GM12878 (cell line): Measurements from ENCODE around the gene NKIRAS1. TPM values are rescaled to one million over a fixed set of nuclear protein-coding genes. Genes with fewer than 3 reads are reported as not detected.

Experiments
- ATAC-seq: fragments of 200-7000 bp; cut with Tn5 transposase; 3 replicates; pipeline ENCODE4 v1.9.1; 2020; ENCODE audit warnings: mild to moderate bottlenecking, moderate library complexity
- BruUV-seq: library from RNA; stranded (reverse); fragments of 400-500 nt; replicated peaks from 2 replicates; lab custom pipeline; 2021; lab: Mats Ljungman, UMichigan
- CTCF ChIA-PET: fragments of 300-600 bp; sonication (Branson Sonifier 250); formaldehyde crosslinking; extraction: SDS; loops from one replicate; lab custom pipeline; 2021; ENCODE audit warnings: inconsistent platforms; lab: Yijun Ruan, JAX
- POLR2A ChIA-PET: fragments of 350-600 bp; formaldehyde crosslinking; extraction: SDS; loops from one replicate; lab custom pipeline; 2021; ENCODE audit warnings: inconsistent platforms; lab: Charles Lee
- RAD21 ChIA-PET: fragments of 300-600 bp; sonication (Branson Sonifier 250); formaldehyde crosslinking; loops from one replicate; lab custom pipeline; 2023; ENCODE audit warnings: antibody characterized with exemption; ENCODE audit not compliant: unreplicated experiment; lab: Charles Lee
- SMC1A ChIA-PET: fragments of 300-600 bp; sonication (Branson Sonifier 250); formaldehyde crosslinking; loops from one replicate; lab custom pipeline; 2023; ENCODE audit not compliant: unreplicated experiment, uncharacterized antibody; lab: Charles Lee
- DNase-seq: peaks from one replicate; pipeline ENCODE4 v3.0.0-alpha.2; 2011; ENCODE audit warnings: low read depth, low spot score
- FAIRE-seq: peaks from 3 replicates; lab custom pipeline; 2011; peaks lifted over from hg19 to GRCh38; lab: Jason Lieb, UNC
- H2AFZ ChIP-seq: 2 replicates; pipeline ENCODE4 v1.6.0; 2011; ENCODE audit warnings: low read depth, low read length, control low read depth; ENCODE audit not compliant: control insufficient read depth
- H3K27ac ChIP-seq: 2 replicates; pipeline ENCODE4 v1.5.1; 2011; ENCODE audit warnings: control low read depth; ENCODE audit not compliant: control insufficient read depth, insufficient read depth
- H3K27me3 ChIP-seq, 2 experiments: replicated peaks in 1 of 2; 2 replicates each; pipeline versions ENCODE4 v1.6.0 to v1.6.1; 2011; ENCODE audit warnings: low read length in 1 of 2; ENCODE audit not compliant: control insufficient read depth in 2 of 2, insufficient read depth in 2 of 2
- H3K36me3 ChIP-seq, 2 experiments: 2 replicates each; pipeline ENCODE4 v1.5.1; 2011; ENCODE audit warnings: low read length in 1 of 2; ENCODE audit not compliant: control insufficient read depth in 2 of 2, insufficient read depth in 2 of 2
- H3K4me1 ChIP-seq: 2 replicates; pipeline ENCODE4 v1.6.1; 2011; ENCODE audit warnings: mild to moderate bottlenecking, low read length, moderate library complexity, mixed read lengths; ENCODE audit not compliant: control insufficient read depth, insufficient read depth
- H3K4me2 ChIP-seq: 2 replicates; pipeline ENCODE4 v1.6.0; 2011; ENCODE audit warnings: control low read depth; ENCODE audit not compliant: control insufficient read depth, insufficient read depth
- H3K4me3 ChIP-seq: fragments of 200-600 bp; sonication (generic); 2 replicates; pipeline ENCODE4 v1.5.1; 2016
- H3K79me2 ChIP-seq: 2 replicates; pipeline ENCODE4 v1.6.0; 2011; ENCODE audit warnings: low read length; ENCODE audit not compliant: control insufficient read depth, insufficient read depth
- H3K9ac ChIP-seq: 2 replicates; pipeline ENCODE4 v1.8.0; 2011; ENCODE audit warnings: low read length, control low read depth, mixed read lengths; ENCODE audit not compliant: control insufficient read depth, insufficient read depth
- H3K9me3 ChIP-seq: replicated peaks from 3 replicates; pipeline ENCODE4 v1.5.1; 2011; ENCODE audit warnings: mild to moderate bottlenecking, low read length; ENCODE audit not compliant: control insufficient read depth, insufficient read depth
- H4K20me1 ChIP-seq: 2 replicates; pipeline ENCODE4 v1.6.0; 2011; ENCODE audit not compliant: control insufficient read depth, insufficient read depth
- CHD4 ChIP-seq: fragments of 200-600 bp; sonication (generic); IDR thresholded peaks from 2 replicates; pipeline ENCODE4 v1.6.1; 2016; ENCODE audit warnings: mild to moderate bottlenecking
- HDGF ChIP-seq: fragments of 450-650 bp; IDR thresholded peaks from 2 replicates; pipeline ENCODE4 v1.6.1; 2016; ENCODE audit warnings: antibody characterized with exemption
- KDM1A ChIP-seq: fragments of 200-600 bp; sonication (generic); IDR thresholded peaks from 2 replicates; pipeline ENCODE4 v1.6.1; 2016; ENCODE audit warnings: borderline replicate concordance
- MLLT1 ChIP-seq: fragments of 450-650 bp; IDR thresholded peaks from 2 replicates; pipeline ENCODE4 v1.6.1; 2016; ENCODE audit warnings: mild to moderate bottlenecking
- POLR2AphosphoS2 ChIP-seq: IDR thresholded peaks from 2 replicates; pipeline ENCODE4 v1.6.1; 2011; ENCODE audit warnings: low read depth, mild to moderate bottlenecking, low read length, improper control_type of control experiment, moderate library complexity
- POLR2AphosphoS5 ChIP-seq: IDR thresholded peaks from 2 replicates; pipeline ENCODE4 v1.6.1; 2011; ENCODE audit warnings: mild to moderate bottlenecking, low read length, inconsistent platforms
- RELA ChIP-seq: fragments of 450-650 bp; IDR thresholded peaks from 2 replicates; pipeline ENCODE4 v1.8.0; 2014; ENCODE audit warnings: borderline replicate concordance; ENCODE audit not compliant: partially characterized antibody
- SREBF1 ChIP-seq: IDR thresholded peaks from 2 replicates; pipeline ENCODE4 v1.6.1; 2012; ENCODE audit warnings: mild to moderate bottlenecking, low read length
- SRF ChIP-seq, 2 experiments: IDR thresholded peaks; 2 replicates each; pipeline ENCODE4 v1.6.1; 2011; ENCODE audit warnings: low read depth in 2 of 2, low read length in 2 of 2, mild to moderate bottlenecking in 1 of 2, moderate library complexity in 1 of 2
- TARDBP ChIP-seq: IDR thresholded peaks from 2 replicates; pipeline ENCODE4 v1.6.1; 2016; ENCODE audit warnings: borderline replicate concordance
- TCF7 ChIP-seq: IDR thresholded peaks from 2 replicates; pipeline ENCODE4 v1.6.1; 2014; ENCODE audit warnings: antibody characterized with exemption, borderline replicate concordance
- WRNIP1 ChIP-seq: IDR thresholded peaks from 2 replicates; pipeline ENCODE4 v1.6.1; 2011; ENCODE audit warnings: low read depth, low read length, improper control_type of control experiment, borderline replicate concordance
- YBX1 ChIP-seq: fragments of 450-650 bp; IDR thresholded peaks from 2 replicates; pipeline ENCODE4 v1.6.1; 2016; ENCODE audit warnings: antibody characterized with exemption
- ZBED1 ChIP-seq: IDR thresholded peaks from 2 replicates; pipeline ENCODE4 v1.6.1; 2016; ENCODE audit warnings: borderline replicate concordance
- ZNF217 ChIP-seq: fragments of 450-650 bp; IDR thresholded peaks from 2 replicates; pipeline ENCODE4 v1.6.1; 2017; ENCODE audit warnings: antibody characterized with exemption, mild to moderate bottlenecking
- WGBS: methylation state at CpG from one replicate; pipeline ENCODE4 v1.1.6; 2016; ENCODE audit warnings: low lambda C conversion rate; ENCODE audit not compliant: insufficient replicate concordance, insufficient coverage; ENCODE audit errors: missing lambda C conversion rate; 5-methylcytosine and 5-hydroxymethylcytosine counted together
- in situ Hi-C: fragments of 300-500 bp; cut with MboI; formaldehyde crosslinking; loops from 9 replicates; pipeline ENCODE4 v1.14.3; 2018; ENCODE audit warnings: mixed read lengths
- intact Hi-C: fragments of 100-400 bp; cut with micrococcal nuclease; formaldehyde crosslinking; loops from one replicate; pipeline ENCODE4 v1.14.2; 2022; ENCODE audit not compliant: unreplicated experiment
- polyA plus RNA-seq, 11 experiments: library from polyadenylated mRNA; depleted of rRNA in 4 of 11; unstranded in 6 of 11; stranded (reverse) in 5 of 11; fragments of >200 nt; fragmentation: Nextera tagmentation in 4 of 11; fragmentation: Illumina TruSeq in 1 of 11; extraction: Ambion mirVana in 4 of 11; extraction: Trizol in 1 of 11; gene quantifications; 1 replicate in 1 of 11; 2 replicates in 10 of 11; pipeline versions ENCODE4 v1.2.1 to v1.2.3, GENCODE V29; 2011 to 2016; ENCODE audit warnings: inconsistent platforms in 2 of 11, missing spikeins in 2 of 11, low read depth in 1 of 11
- total RNA-seq, 4 experiments: library from RNA; depleted of rRNA in 3 of 4; stranded (reverse); fragments of >200 nt in 3 of 4; fragmentation: Illumina TruSeq in 1 of 4; extraction: Trizol in 1 of 4; gene quantifications; 2 replicates each; pipeline versions ENCODE4 v1.2.1 to v1.2.3, GENCODE V29; 2013 to 2021
- TF ChIP-seq, protein P1 (sequence below): fragments of 450-650 bp; formaldehyde crosslinking; IDR thresholded peaks from 2 replicates; pipeline ENCODE4 v1.5.0; 2022; ENCODE audit warnings: mild to moderate bottlenecking, missing genetic modification characterization
- TF ChIP-seq, protein P2 (sequence below): fragments of 450-650 bp; IDR thresholded peaks from 2 replicates; pipeline ENCODE4 v1.6.1; 2017; ENCODE audit warnings: mild to moderate bottlenecking, moderate library complexity

NKIRAS1 gene
- total and polyA plus RNA-seq, 10 of the 15 experiments (the other 5 are each of a cell fraction or from before 2014, with no cell fraction given): 7.1 to 17.9 (median 10.9) TPM

DNA sequence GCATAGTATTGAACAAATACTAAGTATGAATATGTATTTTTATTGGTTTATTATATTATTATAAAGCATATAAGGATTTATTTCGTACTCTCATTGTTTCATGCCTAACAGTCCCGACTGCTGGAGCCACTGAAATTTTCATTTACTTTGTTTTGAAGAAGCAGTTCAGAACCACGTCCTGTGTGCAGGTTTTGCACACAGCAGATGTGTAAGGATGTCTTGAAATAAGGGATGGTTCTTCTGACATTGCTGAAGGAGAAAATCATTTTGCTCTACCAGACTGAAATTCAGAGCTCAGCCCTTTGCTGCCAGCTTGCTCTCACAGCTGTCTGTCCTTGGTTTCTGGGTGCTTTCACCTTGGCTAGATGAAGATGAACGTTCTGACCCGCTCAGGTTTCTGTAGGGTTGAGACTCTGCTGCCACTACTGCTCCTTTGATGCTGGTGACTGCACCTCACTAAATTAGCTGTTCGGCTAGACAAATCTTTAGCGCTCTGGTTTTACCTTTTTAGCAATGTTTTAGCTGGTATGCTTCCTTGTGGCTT, 56.9 kb downstream of the NKIRAS1 start:
- TF ChIP-seq MLLT1 (no peak), TCF7 (no peak), CHD4 (no peak), TARDBP (no peak), SREBF1 (no peak), RELA (no peak), POLR2AphosphoS5 (no peak), ZNF217 (no peak), POLR2AphosphoS2 (no peak), KDM1A (no peak), WRNIP1 (no peak), HDGF (no peak), ZBED1 (no peak), SRF (IDR thresholded peaks at IDR 0.05; ENCODE audit: low read depth in 2 of 2, low read length in 2 of 2) (no peak), YBX1 (no peak)
- TF ChIP-seq, protein P1, sequence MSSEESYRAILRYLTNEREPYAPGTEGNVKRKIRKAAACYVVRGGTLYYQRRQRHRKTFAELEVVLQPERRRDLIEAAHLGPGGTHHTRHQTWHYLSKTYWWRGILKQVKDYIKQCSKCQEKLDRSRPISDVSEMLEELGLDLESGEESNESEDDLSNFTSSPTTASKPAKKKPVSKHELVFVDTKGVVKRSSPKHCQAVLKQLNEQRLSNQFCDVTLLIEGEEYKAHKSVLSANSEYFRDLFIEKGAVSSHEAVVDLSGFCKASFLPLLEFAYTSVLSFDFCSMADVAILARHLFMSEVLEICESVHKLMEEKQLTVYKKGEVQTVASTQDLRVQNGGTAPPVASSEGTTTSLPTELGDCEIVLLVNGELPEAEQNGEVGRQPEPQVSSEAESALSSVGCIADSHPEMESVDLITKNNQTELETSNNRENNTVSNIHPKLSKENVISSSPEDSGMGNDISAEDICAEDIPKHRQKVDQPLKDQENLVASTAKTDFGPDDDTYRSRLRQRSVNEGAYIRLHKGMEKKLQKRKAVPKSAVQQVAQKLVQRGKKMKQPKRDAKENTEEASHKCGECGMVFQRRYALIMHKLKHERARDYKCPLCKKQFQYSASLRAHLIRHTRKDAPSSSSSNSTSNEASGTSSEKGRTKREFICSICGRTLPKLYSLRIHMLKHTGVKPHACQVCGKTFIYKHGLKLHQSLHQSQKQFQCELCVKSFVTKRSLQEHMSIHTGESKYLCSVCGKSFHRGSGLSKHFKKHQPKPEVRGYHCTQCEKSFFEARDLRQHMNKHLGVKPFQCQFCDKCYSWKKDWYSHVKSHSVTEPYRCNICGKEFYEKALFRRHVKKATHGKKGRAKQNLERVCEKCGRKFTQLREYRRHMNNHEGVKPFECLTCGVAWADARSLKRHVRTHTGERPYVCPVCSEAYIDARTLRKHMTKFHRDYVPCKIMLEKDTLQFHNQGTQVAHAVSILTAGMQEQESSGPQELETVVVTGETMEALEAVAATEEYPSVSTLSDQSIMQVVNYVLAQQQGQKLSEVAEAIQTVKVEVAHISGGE (CRISPR knock-in tag): no peak
- TF ChIP-seq, protein P2, sequence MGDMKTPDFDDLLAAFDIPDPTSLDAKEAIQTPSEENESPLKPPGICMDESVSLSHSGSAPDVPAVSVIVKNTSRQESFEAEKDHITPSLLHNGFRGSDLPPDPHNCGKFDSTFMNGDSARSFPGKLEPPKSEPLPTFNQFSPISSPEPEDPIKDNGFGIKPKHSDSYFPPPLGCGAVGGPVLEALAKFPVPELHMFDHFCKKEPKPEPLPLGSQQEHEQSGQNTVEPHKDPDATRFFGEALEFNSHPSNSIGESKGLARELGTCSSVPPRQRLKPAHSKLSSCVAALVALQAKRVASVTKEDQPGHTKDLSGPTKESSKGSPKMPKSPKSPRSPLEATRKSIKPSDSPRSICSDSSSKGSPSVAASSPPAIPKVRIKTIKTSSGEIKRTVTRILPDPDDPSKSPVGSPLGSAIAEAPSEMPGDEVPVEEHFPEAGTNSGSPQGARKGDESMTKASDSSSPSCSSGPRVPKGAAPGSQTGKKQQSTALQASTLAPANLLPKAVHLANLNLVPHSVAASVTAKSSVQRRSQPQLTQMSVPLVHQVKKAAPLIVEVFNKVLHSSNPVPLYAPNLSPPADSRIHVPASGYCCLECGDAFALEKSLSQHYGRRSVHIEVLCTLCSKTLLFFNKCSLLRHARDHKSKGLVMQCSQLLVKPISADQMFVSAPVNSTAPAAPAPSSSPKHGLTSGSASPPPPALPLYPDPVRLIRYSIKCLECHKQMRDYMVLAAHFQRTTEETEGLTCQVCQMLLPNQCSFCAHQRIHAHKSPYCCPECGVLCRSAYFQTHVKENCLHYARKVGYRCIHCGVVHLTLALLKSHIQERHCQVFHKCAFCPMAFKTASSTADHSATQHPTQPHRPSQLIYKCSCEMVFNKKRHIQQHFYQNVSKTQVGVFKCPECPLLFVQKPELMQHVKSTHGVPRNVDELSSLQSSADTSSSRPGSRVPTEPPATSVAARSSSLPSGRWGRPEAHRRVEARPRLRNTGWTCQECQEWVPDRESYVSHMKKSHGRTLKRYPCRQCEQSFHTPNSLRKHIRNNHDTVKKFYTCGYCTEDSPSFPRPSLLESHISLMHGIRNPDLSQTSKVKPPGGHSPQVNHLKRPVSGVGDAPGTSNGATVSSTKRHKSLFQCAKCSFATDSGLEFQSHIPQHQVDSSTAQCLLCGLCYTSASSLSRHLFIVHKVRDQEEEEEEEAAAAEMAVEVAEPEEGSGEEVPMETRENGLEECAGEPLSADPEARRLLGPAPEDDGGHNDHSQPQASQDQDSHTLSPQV: no peak
- ChIA-PET RAD21 (interaction anchor here (0.9 to 7.2 kb wide), 3 partner anchors 9 to 32 kb away, joined by 3 to 62 read pairs (median 3); no protein-coding TSS in a partner anchor), SMC1A (interaction anchor here (0.6 to 13.0 kb wide), 7 partner anchors 9 to 619 kb away, joined by 3 to 171 read pairs (median 3); no protein-coding TSS in a partner anchor), POLR2A (interaction anchor here (0.9 to 4.5 kb wide), 3 partner anchors 20 to 30 kb away, joined by 3 to 14 read pairs (median 4); no protein-coding TSS in a partner anchor), CTCF (interaction anchor here (10.9 kb wide), 1 partner anchor 24 kb away, joined by 94 read pairs; no protein-coding TSS in a partner anchor)
- Histone ChIP-seq H3K79me2 (peaks cover 78% of the 10 kb centered on the region), H3K9me3 (no peaks in the 10 kb centered on the region), H3K4me1 (peaks cover 33% of the 10 kb centered on the region), H3K4me3 (no peak overlapping the region), H3K27ac (no peak overlapping the region), H3K9ac (no peak overlapping the region), H2AFZ (no peak overlapping the region), H3K27me3 (no peaks in the 10 kb centered on the region), H4K20me1 (peaks cover 3% of the 10 kb centered on the region; the same call in 1 of the 2 replicates), H3K36me3 (peaks cover 4 to 7% of the 10 kb centered on the region in 2 experiments; a peak in 3 of 4 replicates), H3K4me2 (no peak overlapping the region)
- BruUV-seq: no TSS peak
- intact Hi-C loops: no loop called here
- no peak for ATAC-seq
- FAIRE-seq: no peak
- in situ Hi-C loops: no loop called here
- WGBS: 88% methylated on average over 7 of the region's 7 CpGs
- DNase-seq: no peak
